SKM-1 (cell line): ENCODE results near the gene LTB.

Source experiments
- DNase-seq: peaks from one replicate; lab custom pipeline; 2025; ENCODE audit not compliant: unreplicated experiment; lab: John Stamatoyannopoulos, UW

LTB gene

DNA sequence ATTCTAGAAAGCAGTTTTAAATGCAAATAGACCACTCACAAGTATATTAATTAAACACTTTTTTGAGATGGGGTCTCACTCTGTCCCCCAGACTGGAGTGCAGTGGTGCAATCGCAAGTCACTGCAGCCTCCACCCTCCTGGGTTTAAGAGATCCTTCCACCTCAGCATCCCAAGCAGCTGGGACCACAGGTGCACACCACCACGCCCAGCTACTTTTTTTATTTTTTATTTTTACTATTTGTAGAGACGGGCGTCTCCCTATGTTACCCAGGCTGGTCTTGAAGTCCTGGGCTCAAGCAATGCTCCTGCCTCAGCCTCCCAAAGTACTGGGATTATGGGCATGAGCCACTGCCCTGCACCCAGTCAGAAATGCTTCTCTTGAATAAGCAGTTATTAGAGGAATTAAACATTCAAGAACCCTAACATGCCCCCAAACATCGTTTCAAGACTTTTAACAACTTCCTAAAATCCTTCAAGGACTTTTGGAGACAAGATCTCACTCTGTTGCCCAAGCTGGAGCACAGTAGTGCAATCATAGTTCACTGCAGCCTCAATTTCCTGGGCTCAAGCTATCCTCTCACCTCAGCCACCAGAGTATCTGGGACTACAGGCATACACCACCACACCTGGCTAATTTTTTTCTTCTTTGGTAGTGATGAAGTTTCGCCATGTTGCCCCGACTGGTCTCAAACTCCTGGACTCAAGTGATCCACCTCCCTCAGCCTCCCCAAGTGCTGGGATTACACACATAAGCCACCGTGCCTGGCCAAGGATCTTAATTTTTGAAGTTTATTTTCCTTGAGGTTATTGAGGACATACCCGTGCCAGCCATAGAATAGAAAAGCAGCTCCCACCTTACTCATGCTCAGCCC lies 50.2 kb downstream of the LTB start:
- no peak for DNase-seq

DNA sequence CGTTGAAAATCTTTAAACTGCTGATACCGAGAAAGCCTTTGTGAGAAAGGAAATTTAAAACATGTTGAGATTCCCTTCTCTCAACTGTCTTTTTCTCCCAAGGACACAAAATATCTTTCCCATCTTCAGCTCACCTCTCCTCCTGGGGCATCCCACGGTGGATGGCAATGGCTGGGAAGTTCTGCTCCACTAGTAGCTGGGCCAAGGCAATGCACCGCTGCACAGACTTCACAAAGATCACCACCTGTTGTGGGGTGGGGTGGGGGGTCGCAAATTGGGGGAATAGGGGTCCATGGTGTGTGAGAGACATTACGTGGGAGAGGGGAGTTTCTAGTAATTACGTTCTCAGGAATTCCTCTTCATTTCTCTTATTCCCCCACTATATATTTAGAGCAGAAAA lies 51.1 kb downstream of the LTB start:
- no peak for DNase-seq

DNA sequence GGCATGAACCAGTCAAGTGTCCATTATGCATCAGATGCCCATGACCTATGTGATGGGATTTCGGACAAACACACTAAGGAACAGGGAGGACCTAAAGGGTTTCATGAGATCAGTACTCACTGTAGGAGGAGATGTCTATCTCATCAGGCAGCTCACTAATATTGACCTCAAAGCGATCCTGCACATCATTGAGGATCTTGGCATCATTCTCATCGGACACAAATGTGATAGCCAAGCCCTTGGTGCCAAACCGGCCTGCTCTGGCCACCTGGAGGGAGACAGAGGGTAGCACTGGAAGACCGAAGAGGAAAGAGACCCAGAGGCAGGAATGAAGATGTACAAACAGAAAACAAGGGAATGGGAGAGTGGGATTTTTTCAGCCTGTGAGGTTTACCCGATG lies 51.6 kb downstream of the LTB start:
- no peak for DNase-seq
